Measurements from ENCODE around the gene RPS6KA6. TPM values are rescaled to one million over a fixed set of nuclear protein-coding genes. Genes with fewer than 3 reads are reported as not detected.

The RPS6KA6 gene
- total RNA-seq, 4 donors from 2014 or later, result 3.1 to 5.4 (median 3.9) TPM

DNA sequence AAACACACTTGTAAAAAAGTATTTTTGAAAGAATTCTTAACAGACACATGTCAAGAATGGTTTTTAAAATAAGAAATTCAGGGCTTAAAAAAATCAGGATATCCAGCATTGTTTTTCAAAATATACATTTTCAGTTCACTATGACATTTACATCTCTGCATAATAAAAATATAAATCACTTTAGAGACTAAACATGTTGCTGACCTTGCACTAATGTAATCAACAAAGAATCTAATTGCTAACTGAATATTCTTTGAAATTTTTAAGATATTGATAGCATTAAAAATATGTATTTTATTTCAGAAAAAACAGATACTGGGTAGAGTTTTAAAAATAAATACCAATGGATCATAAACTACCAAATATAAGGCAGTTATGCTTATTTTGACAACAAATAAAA lies 26.4 kb downstream of the RPS6KA6 start:
- no peaks in the 10 kb centered on the region for H3K36me3 ChIP-seq
- no peak for DNase-seq (ENCODE audit: extremely low spot score)
- TF ChIP-seq, protein P1, sequence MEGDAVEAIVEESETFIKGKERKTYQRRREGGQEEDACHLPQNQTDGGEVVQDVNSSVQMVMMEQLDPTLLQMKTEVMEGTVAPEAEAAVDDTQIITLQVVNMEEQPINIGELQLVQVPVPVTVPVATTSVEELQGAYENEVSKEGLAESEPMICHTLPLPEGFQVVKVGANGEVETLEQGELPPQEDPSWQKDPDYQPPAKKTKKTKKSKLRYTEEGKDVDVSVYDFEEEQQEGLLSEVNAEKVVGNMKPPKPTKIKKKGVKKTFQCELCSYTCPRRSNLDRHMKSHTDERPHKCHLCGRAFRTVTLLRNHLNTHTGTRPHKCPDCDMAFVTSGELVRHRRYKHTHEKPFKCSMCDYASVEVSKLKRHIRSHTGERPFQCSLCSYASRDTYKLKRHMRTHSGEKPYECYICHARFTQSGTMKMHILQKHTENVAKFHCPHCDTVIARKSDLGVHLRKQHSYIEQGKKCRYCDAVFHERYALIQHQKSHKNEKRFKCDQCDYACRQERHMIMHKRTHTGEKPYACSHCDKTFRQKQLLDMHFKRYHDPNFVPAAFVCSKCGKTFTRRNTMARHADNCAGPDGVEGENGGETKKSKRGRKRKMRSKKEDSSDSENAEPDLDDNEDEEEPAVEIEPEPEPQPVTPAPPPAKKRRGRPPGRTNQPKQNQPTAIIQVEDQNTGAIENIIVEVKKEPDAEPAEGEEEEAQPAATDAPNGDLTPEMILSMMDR (IDR thresholded peaks at IDR 0.05), result no peak
- TF ChIP-seq POLR2A (IDR thresholded peaks at IDR 0.05; ENCODE audit: low read depth), result no peak
- TF ChIP-seq POLR2AphosphoS5 (IDR thresholded peaks at IDR 0.05), result no peak
- no peak for TF ChIP-seq EP300 (IDR thresholded peaks at IDR 0.05)
- no peak overlapping the region for H3K27ac ChIP-seq (replicated peaks in 1 of 4)
- intact Hi-C loops (cut with DNase I), result no loop called here
- H3K9me3 ChIP-seq, result no peaks in the 10 kb centered on the region
- no peaks in the 10 kb centered on the region for H3K27me3 ChIP-seq
- H3K4me3 ChIP-seq, result no peak overlapping the region
- no peaks in the 10 kb centered on the region for H3K4me1 ChIP-seq

DNA sequence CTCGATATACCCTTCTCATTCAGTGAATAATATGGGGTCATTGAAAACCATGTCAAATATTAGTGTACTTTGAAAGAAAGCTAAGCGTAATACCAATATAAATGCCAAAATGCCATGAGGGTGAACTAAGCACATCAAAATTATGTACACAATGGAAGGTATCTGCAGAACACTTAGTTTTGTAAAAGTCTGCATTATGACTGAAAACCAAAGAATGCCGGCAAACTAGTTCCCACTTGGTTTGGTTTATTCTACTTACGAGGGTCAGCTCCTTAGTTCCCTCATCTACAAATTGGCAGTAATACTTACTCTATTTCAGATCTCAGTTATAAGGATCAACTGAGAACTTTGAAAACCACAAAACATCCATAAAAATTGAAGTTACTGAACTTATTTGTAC lies 27.3 kb downstream of the RPS6KA6 start:
- intact Hi-C loops (cut with DNase I), result no loop called here
- WGBS, result 86% methylated on average over 4 of the region's 4 CpGs
- Histone ChIP-seq H3K27ac (replicated peaks in 1 of 4) (no peak overlapping the region), H3K4me3 (no peak overlapping the region), H3K4me1 (no peaks in the 10 kb centered on the region), H3K27me3 (no peaks in the 10 kb centered on the region), H3K36me3 (no peaks in the 10 kb centered on the region), H3K9me3 (no peaks in the 10 kb centered on the region)
- DNase-seq (ENCODE audit: extremely low spot score), result no peak
- TF ChIP-seq, protein P1 (IDR thresholded peaks at IDR 0.05), result no peak

DNA sequence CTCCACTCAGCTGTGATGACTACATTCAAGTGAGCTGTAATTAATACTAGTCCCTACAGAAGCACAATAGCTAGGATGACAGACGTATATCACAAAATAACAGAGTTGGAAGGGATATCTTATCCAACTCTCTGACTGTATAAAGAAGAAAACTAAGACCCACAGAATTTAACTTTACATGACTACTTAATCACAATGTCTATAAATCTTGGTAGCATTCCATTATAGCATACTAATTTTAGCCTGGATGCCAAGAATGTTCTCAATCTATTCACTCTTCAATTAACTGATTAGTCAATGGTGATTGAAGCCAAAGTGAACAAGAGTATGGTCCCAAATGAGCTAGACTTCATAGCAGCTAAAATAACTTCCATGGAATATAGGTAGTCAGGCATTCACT lies 31.2 kb downstream of the RPS6KA6 start:
- intact Hi-C loops (cut with DNase I), result no loop called here
- Histone ChIP-seq H3K4me1 (no peaks in the 10 kb centered on the region), H3K9me3 (no peaks in the 10 kb centered on the region), H3K27ac (replicated peaks in 1 of 4) (no peak overlapping the region), H3K36me3 (no peaks in the 10 kb centered on the region), H3K4me3 (no peak overlapping the region), H3K27me3 (no peaks in the 10 kb centered on the region)
- no peak for DNase-seq (ENCODE audit: extremely low spot score)
- no peak for TF ChIP-seq POLR2AphosphoS5 (IDR thresholded peaks at IDR 0.05)
- TF ChIP-seq EP300 (IDR thresholded peaks at IDR 0.05), result no peak
- TF ChIP-seq POLR2A (IDR thresholded peaks at IDR 0.05; ENCODE audit: low read depth), result no peak
- TF ChIP-seq, protein P1 (IDR thresholded peaks at IDR 0.05), result no peak
- WGBS, result 100% methylated on average over 1 of the region's 1 CpG

DNA sequence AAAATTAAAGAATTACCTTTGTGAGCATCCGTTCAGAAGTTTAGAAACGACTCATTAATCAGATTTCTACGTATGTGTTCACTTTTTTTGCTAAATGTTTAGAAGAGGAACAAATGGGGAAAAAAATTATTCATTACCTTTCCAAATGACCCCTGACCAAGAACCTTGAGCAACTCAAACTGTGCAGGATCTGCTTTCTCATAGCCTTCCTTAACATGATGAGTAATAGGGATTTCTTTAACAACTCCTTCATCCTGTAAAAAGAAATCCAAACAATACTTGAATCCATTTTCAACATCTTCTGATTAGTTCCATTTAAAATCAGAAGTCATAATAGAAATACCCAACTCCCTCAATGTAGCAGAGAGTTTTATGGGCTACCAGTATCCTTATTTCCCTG lies 32.1 kb downstream of the RPS6KA6 start:
- WGBS, result 71% methylated on average over 3 of the region's 3 CpGs
- H3K27me3 ChIP-seq, result no peaks in the 10 kb centered on the region
- no peaks in the 10 kb centered on the region for H3K36me3 ChIP-seq
- no peak overlapping the region for H3K27ac ChIP-seq (replicated peaks in 1 of 4)
- H3K9me3 ChIP-seq, result no peaks in the 10 kb centered on the region
- no peaks in the 10 kb centered on the region for H3K4me1 ChIP-seq
- TF ChIP-seq POLR2A (IDR thresholded peaks at IDR 0.05; ENCODE audit: low read depth) (no peak), POLR2AphosphoS5 (IDR thresholded peaks at IDR 0.05) (no peak)
- DNase-seq (ENCODE audit: extremely low spot score), result no peak
- H3K4me3 ChIP-seq, result no peak overlapping the region
- intact Hi-C loops (cut with DNase I), result no loop called here

DNA sequence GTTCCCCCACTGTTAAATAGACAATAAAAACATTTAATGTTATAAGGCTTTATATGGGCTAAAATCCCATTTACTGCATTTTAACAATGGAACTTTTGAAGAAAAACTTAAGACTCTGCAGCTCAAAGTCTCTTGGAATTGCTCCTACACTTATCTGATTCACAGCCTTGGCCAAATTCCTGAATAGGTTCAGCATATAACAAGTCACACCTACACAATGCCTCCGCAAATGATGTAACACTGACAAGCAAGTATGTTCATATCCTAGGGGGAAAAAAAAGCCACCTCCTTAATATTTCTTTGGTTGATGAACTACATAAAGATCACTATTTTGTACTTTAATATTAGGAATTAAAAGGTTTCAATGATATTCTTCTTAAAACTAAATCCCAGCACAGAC lies 34.5 kb downstream of the RPS6KA6 start:
- H3K4me1 ChIP-seq, result no peaks in the 10 kb centered on the region
- no peak overlapping the region for H3K27ac ChIP-seq (replicated peaks in 1 of 4)
- TF ChIP-seq EP300 (IDR thresholded peaks at IDR 0.05), result no peak
- TF ChIP-seq POLR2AphosphoS5 (IDR thresholded peaks at IDR 0.05), result no peak
- no peak for TF ChIP-seq POLR2A (IDR thresholded peaks at IDR 0.05; ENCODE audit: low read depth)
- TF ChIP-seq, protein P1 (IDR thresholded peaks at IDR 0.05), result no peak
- intact Hi-C loops (cut with DNase I), result no loop called here
- H3K4me3 ChIP-seq, result no peak overlapping the region
- H3K27me3 ChIP-seq, result no peaks in the 10 kb centered on the region
- H3K36me3 ChIP-seq, result no peaks in the 10 kb centered on the region
- WGBS, result 78% methylated on average over 1 of the region's 1 CpG
- no peak for DNase-seq (ENCODE audit: extremely low spot score)
- no peaks in the 10 kb centered on the region for H3K9me3 ChIP-seq

Measured in esophagus muscularis mucosa (tissue), 4 donors.